ENCODE data around the gene GABARAP.

Gene GABARAP

GRCh38 chr17:7235693-7236665 is 6.3 kb downstream of the GABARAP start (continued):
- TF ChIP-seq PATZ1 (tag by site-specific recombination; IDR thresholded peaks at IDR 0.05), result peak; percentile 40

GRCh38 chr17:7234083-7234951 is 7.9 kb downstream of the GABARAP start, which contains the start of gene DVL2:
Gene DVL2, minus strand, starts transcription at chr17:7234517. Its CDS starts 255 bp downstream, at chr17:7234262.
- Histone ChIP-seq H3K36me3 (ENCODE audit: control insufficient read depth in 2 of 2, insufficient read depth in 1 of 2, low read length in 2 of 2) (peaks cover 18 to 52% of the 10 kb centered on the region in 2 experiments), H3K4me1 (ENCODE audit: control insufficient read depth, insufficient read depth, low read length) (peaks cover 7% of the 10 kb centered on the region; the same call in 1 of the 2 replicates), H3K27ac (ENCODE audit: extremely low read depth, low read depth, low read length) (peak within 1 kb of the TSS; percentile 82), H3K4me3 (ENCODE audit: low read depth, low read length) (peak within 1 kb of the TSS; percentile 87), H3K9me3 (ENCODE audit: control insufficient read depth, insufficient read depth, low read depth, low read length) (no peaks in the 10 kb centered on the region)
- ChIA-PET POLR2A (interaction anchor here (0.6 to 14.2 kb wide), 16 partner anchors 8 to 471 kb away, joined by 3 to 284 read pairs (median 3); partner anchors contain the start of genes ACADVL, CTDNEP1, DLG4 and GABARAP), CTCF (interaction anchor here (0.7 to 1.6 kb wide), 2 partner anchors 14 to 554 kb away, joined by 3 to 6 read pairs; partner anchors contain the start of genes ACADVL and DLG4)
- peak; percentile 88 for TF ChIP-seq GLIS2 (tag by site-specific recombination; IDR thresholded peaks at IDR 0.05)
- no peak for TF ChIP-seq TSHZ1 (tag by site-specific recombination; IDR thresholded peaks at IDR 0.05; ENCODE audit: borderline replicate concordance)
- TF ChIP-seq ZNF292 (tag by site-specific recombination; IDR thresholded peaks at IDR 0.05; ENCODE audit: borderline replicate concordance, low read depth), result peak; percentile 97
- 0 out of 2 replicates have a peak, but pooled peaks have one; percentile 58 for TF ChIP-seq ZSCAN16 (tag by site-specific recombination; IDR thresholded peaks at IDR 0.05)
- TF ChIP-seq ZBTB48 (tag by site-specific recombination; IDR thresholded peaks at IDR 0.05), result peak; percentile 36; the same call in 1 of the 2 replicates
- peak; percentile 42; the same call in 1 of the 2 replicates for TF ChIP-seq GFI1B (tag by site-specific recombination; IDR thresholded peaks at IDR 0.05)
- no peak for TF ChIP-seq ZNF701 (tag by site-specific recombination; IDR thresholded peaks at IDR 0.05)
- no peak for TF ChIP-seq HOXC10 (CRISPR knock-in tag; IDR thresholded peaks at IDR 0.05)
- peak; percentile 77 for TF ChIP-seq ZNF692 (tag by site-specific recombination; IDR thresholded peaks at IDR 0.05)
- TF ChIP-seq ZNF830 (tag by site-specific recombination; IDR thresholded peaks at IDR 0.05; ENCODE audit: low read depth), result no peak
- no peak for TF ChIP-seq ZNF426 (tag by site-specific recombination; IDR thresholded peaks at IDR 0.05)
- TF ChIP-seq ZNF670 (tag by site-specific recombination; IDR thresholded peaks at IDR 0.05; ENCODE audit: low read depth), result no peak
- peak; percentile 78 for TF ChIP-seq ZXDB (tag by site-specific recombination; IDR thresholded peaks at IDR 0.05)
- no peak for TF ChIP-seq ZNF26 (tag by site-specific recombination; IDR thresholded peaks at IDR 0.05)
- no peak for TF ChIP-seq ZNF473 (tag by site-specific recombination; IDR thresholded peaks at IDR 0.05)
- peak; percentile 94 for TF ChIP-seq ZNF580 (tag by site-specific recombination; IDR thresholded peaks at IDR 0.05)
- 0 out of 2 replicates have a peak, but pooled peaks have one; percentile 14 for TF ChIP-seq ZNF449 (tag by site-specific recombination; IDR thresholded peaks at IDR 0.05)
- TF ChIP-seq ZNF623 (tag by site-specific recombination; IDR thresholded peaks at IDR 0.05), result peak; percentile 36
- TF ChIP-seq ZNF549 (tag by site-specific recombination; IDR thresholded peaks at IDR 0.05), result no peak
- no peak for TF ChIP-seq ZNF654 (tag by site-specific recombination; IDR thresholded peaks at IDR 0.05; ENCODE audit: low read depth)
- TF ChIP-seq SETDB1 (IDR thresholded peaks at IDR 0.05; ENCODE audit: insufficient read length, low read length), result no peak
